Measurements from ENCODE around the gene SPATA13. TPM values are rescaled to one million over a fixed set of nuclear protein-coding genes. Genes with fewer than 3 reads are reported as not detected.

Gene SPATA13
- total and polyA plus RNA-seq, 2 donors (not counting 1 experiment from before 2014, with no cell fraction given), result 5.7 to 8.3 TPM

GRCh38 chr13:24277761-24278160 lies 117.2 kb downstream of the SPATA13 start:
- peaks cover 12% of the 10 kb centered on the region for H3K79me2 ChIP-seq (ENCODE audit: control insufficient read depth, insufficient read depth, low read length)
- H3K9ac ChIP-seq (ENCODE audit: low read length), result no peak overlapping the region
- ChIA-PET CTCF (interaction anchor here (1.2 kb wide), 1 partner anchor 49 kb away, joined by 3 read pairs; no protein-coding TSS in a partner anchor), POLR2A (no interaction called here)
- Mint-ChIP-seq H3K4me1 (peaks cover 53% of the 10 kb centered on the region), H3K27me3 (no peaks in the 10 kb centered on the region), H3K27ac (peak overlapping the region; percentile 67), H3K4me3 (no peak overlapping the region), H3K9me3 (ENCODE audit: insufficient read depth) (no peaks in the 10 kb centered on the region)
- no peak overlapping the region for H2AFZ ChIP-seq (ENCODE audit: insufficient read depth, low read depth, low read length, poor library complexity, severe bottlenecking)
- ATAC-seq (ENCODE audit: low read depth), result no peak
- intact Hi-C loops (cut with micrococcal nuclease), result loop anchor here (10.0 kb wide), 2 partner anchors 1007 to 1977 kb away; partner anchors contain the start of genes CDK8 and MTMR6
- H3K36me3 ChIP-seq (replicated peaks in 1 of 2; ENCODE audit: control extremely low read depth in 1 of 2, control insufficient read depth in 1 of 2, extremely low read depth in 1 of 2, insufficient read depth in 2 of 2, low read length in 1 of 2), result no peaks in the 10 kb centered on the region
- H3K27me3 ChIP-seq (replicated peaks in 1 of 4; ENCODE audit: control extremely low read depth in 1 of 4, control insufficient read depth in 3 of 4, insufficient read depth in 4 of 4, low read length in 3 of 4), result no peaks in the 10 kb centered on the region
- no peaks in the 10 kb centered on the region for H3K9me3 ChIP-seq (ENCODE audit: control extremely low read depth in 1 of 3, control insufficient read depth in 2 of 3, insufficient read depth in 1 of 3, low read length in 2 of 3)
- H3K4me1 ChIP-seq (ENCODE audit: control insufficient read depth in 2 of 2, insufficient read depth in 2 of 2, low read length in 2 of 2), result peaks cover 40 to 55% of the 10 kb centered on the region in 2 donors
- DNase-seq, result no peak
- no peaks in the 10 kb centered on the region for H4K20me1 ChIP-seq (ENCODE audit: control insufficient read depth, insufficient read depth, low read length, poor library complexity, severe bottlenecking)
- WGBS (ENCODE audit: insufficient coverage), result 82% methylated on average over 3 of the region's 6 CpGs
- TF ChIP-seq EZH2 (IDR thresholded peaks at IDR 0.05; ENCODE audit: borderline replicate concordance, insufficient read depth, low read depth, low read length, poor library complexity, severe bottlenecking) (no peak), CTCF (IDR thresholded peaks at IDR 0.05) (no peak)
- H3K27ac ChIP-seq (ENCODE audit: low read length in 2 of 2), result no peak overlapping the region
- no peak overlapping the region for H3K4me2 ChIP-seq (replicated peaks; ENCODE audit: low read depth, low read length, poor library complexity, severe bottlenecking)
- H3K4me3 ChIP-seq (ENCODE audit: control extremely low read depth in 1 of 5, extremely low read depth in 1 of 5, insufficient read depth in 1 of 5, low read depth in 2 of 5, low read length in 4 of 5), result no peak overlapping the region

- H3K9me3 ChIP-seq (ENCODE audit: control extremely low read depth in 1 of 3, control insufficient read depth in 2 of 3, insufficient read depth in 1 of 3, low read length in 2 of 3), result no peaks in the 10 kb centered on the region
- CTCF ChIA-PET, result no interaction called here
- no peak overlapping the region for H2AFZ ChIP-seq (ENCODE audit: insufficient read depth, low read depth, low read length, poor library complexity, severe bottlenecking)
- H3K4me1 Mint-ChIP-seq, result peaks cover 36% of the 10 kb centered on the region
- POLR2A ChIA-PET, result no interaction called here
- no peak for TF ChIP-seq CTCF (IDR thresholded peaks at IDR 0.05)
- TF ChIP-seq EZH2 (IDR thresholded peaks at IDR 0.05; ENCODE audit: borderline replicate concordance, insufficient read depth, low read depth, low read length, poor library complexity, severe bottlenecking), result no peak
- no peaks in the 10 kb centered on the region for H3K27me3 Mint-ChIP-seq
- H4K20me1 ChIP-seq (ENCODE audit: control insufficient read depth, insufficient read depth, low read length, poor library complexity, severe bottlenecking), result no peaks in the 10 kb centered on the region
- H3K79me2 ChIP-seq (ENCODE audit: control insufficient read depth, insufficient read depth, low read length), result peaks cover 14% of the 10 kb centered on the region
- H3K9ac ChIP-seq (ENCODE audit: low read length), result no peak overlapping the region
- H3K4me1 ChIP-seq (ENCODE audit: control insufficient read depth in 2 of 2, insufficient read depth in 2 of 2, low read length in 2 of 2), result peaks cover 30 to 40% of the 10 kb centered on the region in 2 donors
- H3K4me2 ChIP-seq (replicated peaks; ENCODE audit: low read depth, low read length, poor library complexity, severe bottlenecking), result no peak overlapping the region
- no peak overlapping the region for H3K27ac ChIP-seq (ENCODE audit: low read length in 2 of 2)
- peak overlapping the region; percentile 34 for H3K27ac Mint-ChIP-seq
- no peaks in the 10 kb centered on the region for H3K27me3 ChIP-seq (replicated peaks in 1 of 4; ENCODE audit: control extremely low read depth in 1 of 4, control insufficient read depth in 3 of 4, insufficient read depth in 4 of 4, low read length in 3 of 4)
- DNase-seq, result no peak
- ATAC-seq (ENCODE audit: low read depth), result no peak
- H3K4me3 Mint-ChIP-seq, result no peak overlapping the region
- H3K4me3 ChIP-seq (ENCODE audit: control extremely low read depth in 1 of 5, extremely low read depth in 1 of 5, insufficient read depth in 1 of 5, low read depth in 2 of 5, low read length in 4 of 5), result no peak overlapping the region
- intact Hi-C loops (cut with micrococcal nuclease), result loop anchor here (10.0 kb wide), 2 partner anchors 1005 to 1975 kb away; partner anchors contain the start of genes CDK8 and MTMR6
- H3K36me3 ChIP-seq (replicated peaks in 1 of 2; ENCODE audit: control extremely low read depth in 1 of 2, control insufficient read depth in 1 of 2, extremely low read depth in 1 of 2, insufficient read depth in 2 of 2, low read length in 1 of 2), result no peaks in the 10 kb centered on the region
- WGBS (ENCODE audit: insufficient coverage), result 100% methylated on average over 8 of the region's 8 CpGs
- H3K9me3 Mint-ChIP-seq (ENCODE audit: insufficient read depth), result no peaks in the 10 kb centered on the region
Measured at GRCh38 chr13:24279327-24280110, 119.0 kb downstream of the SPATA13 start.

Data from B cell (primary cell).